OCI-LY7 (cell line): ENCODE data around the gene IQGAP2. TPM values are rescaled to one million over a fixed set of nuclear protein-coding genes. Genes with fewer than 3 reads are reported as not detected.

Source experiments
- BruUV-seq: library from RNA; stranded (reverse); fragments of 400-500 nt; replicated peaks from 2 replicates; lab custom pipeline; 2021; lab: Mats Ljungman, UMichigan
- CTCF ChIA-PET: fragments of 300-600 bp; sonication (Branson Sonifier 250); formaldehyde crosslinking; loops from one replicate; lab custom pipeline; 2022; ENCODE audit warnings: antibody characterized with exemption; ENCODE audit not compliant: unreplicated experiment; lab: Charles Lee
- POLR2A ChIA-PET: fragments of 300-600 bp; sonication (Branson Sonifier 250); formaldehyde crosslinking; loops from one replicate; lab custom pipeline; 2022; ENCODE audit warnings: antibody characterized with exemption; lab: Charles Lee
- DNase-seq: peaks from one replicate; pipeline ENCODE4 v3.0.0-alpha.2; 2015; ENCODE audit warnings: low spot score
- H2AFZ ChIP-seq: fragments of 200-600 bp; sonication (generic), shearing (Covaris generic); 2 replicates; pipeline ENCODE4 v1.6.1; 2014; ENCODE audit warnings: mild to moderate bottlenecking, antibody characterized with exemption, low read length, moderate library complexity
- H3K27ac ChIP-seq: fragments of 200-600 bp; sonication (generic); 2 replicates; pipeline ENCODE4 v1.5.1; 2014; ENCODE audit warnings: mixed run types, low read depth, mild to moderate bottlenecking, moderate library complexity, low read length, inconsistent platforms; ENCODE audit not compliant: poor library complexity, severe bottlenecking
- H3K36me3 ChIP-seq: fragments of 200-600 bp; sonication (generic); 2 replicates; pipeline ENCODE4 v1.6.1; 2014; ENCODE audit warnings: mild to moderate bottlenecking, antibody characterized with exemption, low read length, moderate library complexity, mixed read lengths; ENCODE audit not compliant: insufficient read depth
- H3K4me1 ChIP-seq: fragments of 200-600 bp; sonication (generic); 2 replicates; pipeline ENCODE4 v1.5.1; 2014; ENCODE audit warnings: mild to moderate bottlenecking, low read length; ENCODE audit not compliant: insufficient read depth, poor library complexity, severe bottlenecking
- H3K4me2 ChIP-seq: fragments of 200-600 bp; sonication (generic); 2 replicates; pipeline ENCODE4 v1.6.1; 2014; ENCODE audit warnings: mild to moderate bottlenecking, low read length
- H3K4me3 ChIP-seq: fragments of 200-600 bp; sonication (generic); 2 replicates; pipeline ENCODE4 v1.5.1; 2014; ENCODE audit warnings: mild to moderate bottlenecking, low read depth, low read length; ENCODE audit not compliant: poor library complexity, severe bottlenecking
- H3K79me2 ChIP-seq: fragments of 200-600 bp; sonication (generic); 2 replicates; pipeline ENCODE4 v1.6.1; 2016; ENCODE audit warnings: low read depth, mild to moderate bottlenecking, low read length, moderate library complexity, mixed read lengths; ENCODE audit not compliant: insufficient read depth
- H3K9me2 ChIP-seq: fragments of 200-600 bp; sonication (generic); 2 replicates; pipeline ENCODE4 v1.6.1; 2016; ENCODE audit warnings: mild to moderate bottlenecking, low read length, mixed read lengths; ENCODE audit not compliant: insufficient read depth
- H3K9me3 ChIP-seq: fragments of 200-600 bp; sonication (generic); 2 replicates; pipeline ENCODE4 v1.6.1; 2014; ENCODE audit warnings: mild to moderate bottlenecking, mixed run types, low read length, mixed read lengths
- H4K20me1 ChIP-seq: fragments of 200-600 bp; sonication (generic); 2 replicates; pipeline ENCODE4 v1.6.1; 2014; ENCODE audit warnings: mild to moderate bottlenecking, antibody characterized with exemption, low read length, moderate library complexity, mixed read lengths; ENCODE audit not compliant: insufficient read depth
- CTCF ChIP-seq: fragments of 200-600 bp; sonication (generic); conservative IDR thresholded peaks from 2 replicates; pipeline ENCODE4 v1.5.1; 2014; ENCODE audit warnings: mild to moderate bottlenecking, antibody characterized with exemption, low read length, moderate library complexity, mixed read lengths
- EZH2phosphoT487 ChIP-seq: fragments of 200-600 bp; sonication (generic); IDR thresholded peaks from 2 replicates; pipeline ENCODE4 v1.6.1; 2018; ENCODE audit warnings: low read depth, borderline replicate concordance, mild to moderate bottlenecking, mixed run types, antibody characterized with exemption, low read length, moderate library complexity, mixed read lengths
- intact Hi-C: fragments of 100-400 bp; cut with micrococcal nuclease; formaldehyde crosslinking; loops from one replicate; pipeline ENCODE4 v1.10.0; 2022; ENCODE audit not compliant: unreplicated experiment
- total RNA-seq, 2 experiments: library from RNA; depleted of rRNA in 1 of 2; stranded (reverse); fragments of >200 nt in 1 of 2; shearing (Covaris generic) in 1 of 2; gene quantifications; 2 replicates each; pipeline ENCODE4 v1.2.3, GENCODE V29; 2014 to 2022

The IQGAP2 gene
- total RNA-seq, 2 experiments from 2014 or later = 30.0 to 50.2 TPM

- CTCF ChIA-PET = no interaction called here
- BruUV-seq = no TSS peak
- Histone ChIP-seq H4K20me1 (no peaks in the 10 kb centered on the region), H3K79me2 (peaks cover 12% of the 10 kb centered on the region; the same call in 1 of the 2 replicates), H3K4me1 (peaks cover 27% of the 10 kb centered on the region), H3K9me3 (no peaks in the 10 kb centered on the region), H3K36me3 (no peaks in the 10 kb centered on the region; the same call in 1 of the 2 replicates), H3K4me2 (no peak overlapping the region), H3K4me3 (no peak overlapping the region), H3K9me2 (no peaks in the 10 kb centered on the region), H2AFZ (no peak overlapping the region), H3K27ac (no peak overlapping the region)
- DNase-seq = no peak
- TF ChIP-seq EZH2phosphoT487 = no peak
- TF ChIP-seq CTCF = no peak
- POLR2A ChIA-PET = interaction anchor here (0.8 kb wide), 1 partner anchor 18 kb away, joined by 3 read pairs; no protein-coding TSS in a partner anchor
- intact Hi-C loops = no loop called here
Measured at GRCh38 chr5:76553251-76553650, 150.2 kb downstream of the IQGAP2 start.

- Histone ChIP-seq H3K9me2 (no peaks in the 10 kb centered on the region), H3K27ac (no peak overlapping the region), H4K20me1 (no peaks in the 10 kb centered on the region), H3K79me2 (no peaks in the 10 kb centered on the region), H3K4me3 (no peak overlapping the region), H3K9me3 (no peaks in the 10 kb centered on the region), H3K4me1 (peaks cover 21% of the 10 kb centered on the region), H2AFZ (no peak overlapping the region), H3K36me3 (no peaks in the 10 kb centered on the region; the same call in 1 of the 2 replicates), H3K4me2 (no peak overlapping the region)
- CTCF ChIA-PET = no interaction called here
- POLR2A ChIA-PET = no interaction called here
- no TSS peak for BruUV-seq
- intact Hi-C loops = no loop called here
- no peak for DNase-seq
- TF ChIP-seq EZH2phosphoT487 = no peak
- no peak for TF ChIP-seq CTCF
Measured at GRCh38 chr5:76555114-76555513, 152.0 kb downstream of the IQGAP2 start.

GRCh38 chr5:76555717-76556116, 152.6 kb downstream of the IQGAP2 start:
- DNase-seq = no peak
- no peak overlapping the region for H3K4me3 ChIP-seq
- CTCF ChIA-PET = no interaction called here
- intact Hi-C loops = no loop called here
- no peaks in the 10 kb centered on the region for H3K9me3 ChIP-seq
- no peaks in the 10 kb centered on the region for H3K79me2 ChIP-seq
- no peak overlapping the region for H3K27ac ChIP-seq
- H3K4me2 ChIP-seq = no peak overlapping the region
- no peaks in the 10 kb centered on the region; the same call in 1 of the 2 replicates for H3K36me3 ChIP-seq
- POLR2A ChIA-PET = no interaction called here
- H3K9me2 ChIP-seq = no peaks in the 10 kb centered on the region
- TF ChIP-seq CTCF (no peak), EZH2phosphoT487 (no peak)
- no TSS peak for BruUV-seq
- no peak overlapping the region for H2AFZ ChIP-seq
- H4K20me1 ChIP-seq = no peaks in the 10 kb centered on the region
- peaks cover 21% of the 10 kb centered on the region for H3K4me1 ChIP-seq
